ENCODE results near the gene RGL2.
"Not testable (repeated sequence)": the region's sequence is repeated elsewhere in the genome, so short reads cannot be mapped to it uniquely, and the experiment has no call there.

Gene RGL2, protein sequence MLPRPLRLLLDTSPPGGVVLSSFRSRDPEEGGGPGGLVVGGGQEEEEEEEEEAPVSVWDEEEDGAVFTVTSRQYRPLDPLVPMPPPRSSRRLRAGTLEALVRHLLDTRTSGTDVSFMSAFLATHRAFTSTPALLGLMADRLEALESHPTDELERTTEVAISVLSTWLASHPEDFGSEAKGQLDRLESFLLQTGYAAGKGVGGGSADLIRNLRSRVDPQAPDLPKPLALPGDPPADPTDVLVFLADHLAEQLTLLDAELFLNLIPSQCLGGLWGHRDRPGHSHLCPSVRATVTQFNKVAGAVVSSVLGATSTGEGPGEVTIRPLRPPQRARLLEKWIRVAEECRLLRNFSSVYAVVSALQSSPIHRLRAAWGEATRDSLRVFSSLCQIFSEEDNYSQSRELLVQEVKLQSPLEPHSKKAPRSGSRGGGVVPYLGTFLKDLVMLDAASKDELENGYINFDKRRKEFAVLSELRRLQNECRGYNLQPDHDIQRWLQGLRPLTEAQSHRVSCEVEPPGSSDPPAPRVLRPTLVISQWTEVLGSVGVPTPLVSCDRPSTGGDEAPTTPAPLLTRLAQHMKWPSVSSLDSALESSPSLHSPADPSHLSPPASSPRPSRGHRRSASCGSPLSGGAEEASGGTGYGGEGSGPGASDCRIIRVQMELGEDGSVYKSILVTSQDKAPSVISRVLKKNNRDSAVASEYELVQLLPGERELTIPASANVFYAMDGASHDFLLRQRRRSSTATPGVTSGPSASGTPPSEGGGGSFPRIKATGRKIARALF

DNA sequence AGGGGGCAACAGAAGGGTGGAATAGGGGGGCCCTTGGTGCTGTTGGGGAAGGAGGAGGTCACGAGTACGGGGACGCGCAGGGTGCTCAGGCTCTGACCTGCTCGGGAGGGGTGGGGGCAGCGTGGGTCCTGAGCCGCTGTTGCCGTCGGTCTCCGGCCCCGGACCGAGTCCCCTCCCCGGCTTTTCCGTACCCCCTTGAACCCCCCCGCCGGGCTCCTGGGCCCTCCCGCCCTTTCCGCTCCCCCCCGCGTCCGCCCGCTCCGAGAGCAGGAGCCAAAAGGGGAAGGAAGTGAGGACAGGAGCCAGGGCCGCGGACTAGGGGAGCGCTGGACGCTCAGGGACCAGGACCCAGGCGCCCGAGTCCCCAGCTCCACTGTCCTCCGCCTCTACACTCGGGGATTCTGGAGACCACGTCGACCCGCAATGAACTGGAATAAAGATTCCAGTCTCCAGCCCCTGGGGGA lies at the start of gene RGL2:
Gene RGL2, minus strand, starts transcription at position 170 of the 464 bp plus-strand sequence. CDS start 332 bp downstream, outside the sequence.
- DNase-seq = peak; percentile 88

DNA sequence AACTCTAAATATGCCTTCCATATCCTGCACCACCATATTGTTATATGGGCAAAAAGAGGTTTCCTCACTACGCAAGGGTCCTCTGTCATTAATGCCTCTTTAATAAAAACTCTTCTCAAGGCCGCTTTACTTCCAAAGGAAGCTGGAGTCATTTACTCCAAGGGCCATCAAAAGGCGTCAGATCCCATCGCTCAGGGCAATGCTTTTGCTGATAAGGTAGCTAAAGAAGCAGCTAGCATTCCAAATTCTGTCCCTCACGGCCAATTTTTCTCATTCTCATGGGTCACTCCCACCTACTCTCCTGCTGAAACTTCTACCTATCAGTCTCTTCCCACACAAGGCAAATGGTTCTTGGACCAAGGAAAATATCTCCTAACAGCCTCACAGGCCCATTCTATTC lies 49.1 kb upstream of the RGL2 start:
- no peak for DNase-seq

DNA sequence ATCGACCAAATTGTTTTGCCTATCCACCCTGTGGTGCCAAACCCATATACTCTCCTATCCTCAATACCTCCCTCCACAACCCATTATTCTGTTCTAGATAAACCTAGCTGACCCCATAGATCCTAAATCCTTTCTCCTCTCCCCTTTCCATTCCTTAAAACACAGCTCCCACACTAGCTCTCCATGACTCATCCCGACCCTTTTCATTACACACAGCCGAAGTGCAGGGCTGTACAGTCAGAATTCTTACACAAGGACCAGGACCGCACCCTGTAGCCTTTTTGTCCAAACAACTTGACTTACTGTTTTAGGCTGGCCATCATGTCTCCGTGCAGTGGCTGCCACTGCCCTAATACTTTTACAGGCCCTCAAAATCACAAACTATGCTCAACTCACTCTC lies 48.2 kb upstream of the RGL2 start:
- DNase-seq = not testable (repeated sequence)

DNA sequence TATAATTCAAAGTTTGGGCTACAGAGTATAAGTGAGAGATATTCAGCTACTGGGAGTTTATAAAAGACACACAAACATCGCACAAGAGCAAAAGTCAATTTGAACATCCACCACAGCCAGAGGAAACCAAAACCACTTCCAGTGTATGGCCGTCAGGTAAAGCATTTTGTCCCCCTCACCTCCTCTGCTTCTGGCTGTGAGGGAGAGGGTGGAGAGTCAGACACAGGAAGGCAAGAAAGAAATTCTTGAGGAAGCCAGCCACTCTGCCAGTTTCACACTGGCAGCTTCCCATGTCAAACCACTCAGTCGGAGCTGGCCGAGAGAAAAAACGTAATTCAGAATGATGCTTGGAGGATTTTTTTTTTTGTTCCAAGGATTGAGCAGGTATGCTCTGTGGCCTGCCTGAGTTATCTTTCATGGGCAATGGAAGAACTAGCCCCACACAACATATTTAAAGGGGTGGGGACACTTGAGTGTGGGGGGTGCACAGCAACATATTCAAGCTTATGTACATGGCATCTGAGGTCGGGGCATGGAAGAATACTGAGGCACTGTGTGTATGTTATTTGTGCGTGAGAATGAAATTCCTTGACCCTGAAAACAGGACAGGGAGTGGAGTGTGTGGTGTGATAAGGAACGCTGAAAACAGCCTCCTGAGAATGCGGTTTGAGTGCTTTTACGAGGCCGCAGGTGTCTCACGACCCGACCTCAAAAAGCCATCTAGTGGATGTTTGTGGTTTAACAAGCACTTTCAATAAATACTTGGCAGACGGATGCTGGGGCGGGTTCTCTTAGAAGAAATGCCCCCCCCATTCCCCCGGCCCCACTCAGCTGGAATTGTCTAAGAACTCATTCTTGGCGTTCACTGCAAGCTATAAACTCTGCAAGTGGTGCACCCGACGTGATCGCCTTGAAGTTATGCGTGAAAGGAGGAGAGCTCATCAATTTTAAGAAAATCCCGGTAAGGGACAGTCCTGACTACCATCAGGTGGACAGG lies 46.3 kb upstream of the RGL2 start:
- DNase-seq = peak; percentile 74

DNA sequence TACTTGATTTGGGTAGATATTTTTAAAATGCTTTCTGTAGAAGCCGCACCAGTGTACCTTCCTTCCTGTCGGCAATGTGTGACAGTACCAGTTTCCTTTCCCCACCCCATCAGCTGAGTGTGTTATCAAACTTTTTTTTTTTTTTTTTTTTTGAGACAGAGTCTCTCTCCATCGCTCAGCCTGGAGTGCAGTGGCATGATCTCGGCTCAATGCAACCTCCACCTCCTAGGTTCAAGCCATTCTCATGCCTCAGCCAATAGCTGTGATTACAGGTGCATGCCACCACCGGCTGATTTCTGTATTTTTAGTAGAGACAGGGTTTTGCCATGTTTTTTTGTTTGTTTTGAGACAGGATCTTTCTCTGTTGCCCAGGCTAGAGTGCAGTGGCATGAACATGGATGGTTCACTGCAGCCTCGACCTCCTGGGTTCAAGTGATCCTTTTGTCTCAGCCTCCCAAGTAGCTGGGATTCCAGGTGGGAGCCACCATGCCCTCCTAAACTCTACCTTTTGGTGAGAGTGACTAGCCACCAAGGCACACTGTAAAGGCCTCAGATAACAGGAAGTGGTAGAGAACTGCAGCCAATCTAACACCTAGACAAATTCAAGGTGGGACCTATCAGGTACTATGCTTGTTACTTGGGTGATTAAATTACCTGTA lies 45.3 kb upstream of the RGL2 start:
- no peak for DNase-seq

DNA sequence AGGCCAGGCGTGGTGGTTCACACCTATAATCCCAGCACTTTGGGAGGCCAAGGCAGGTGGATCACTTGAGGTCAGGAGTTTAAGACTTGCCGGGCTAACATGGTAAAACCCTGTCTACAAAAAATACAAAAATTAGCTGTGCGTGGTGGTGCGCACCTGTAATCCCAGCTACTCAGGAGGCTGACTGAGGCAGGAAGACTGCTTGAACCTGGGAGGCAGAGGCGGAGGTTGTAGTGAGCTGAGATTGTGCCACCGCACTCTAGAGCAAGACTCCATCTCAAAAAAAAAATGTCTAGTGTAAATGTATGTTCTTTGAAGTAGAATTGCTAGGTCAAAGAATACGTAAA lies 44.8 kb upstream of the RGL2 start:
- DNase-seq = not testable (repeated sequence)

DNA sequence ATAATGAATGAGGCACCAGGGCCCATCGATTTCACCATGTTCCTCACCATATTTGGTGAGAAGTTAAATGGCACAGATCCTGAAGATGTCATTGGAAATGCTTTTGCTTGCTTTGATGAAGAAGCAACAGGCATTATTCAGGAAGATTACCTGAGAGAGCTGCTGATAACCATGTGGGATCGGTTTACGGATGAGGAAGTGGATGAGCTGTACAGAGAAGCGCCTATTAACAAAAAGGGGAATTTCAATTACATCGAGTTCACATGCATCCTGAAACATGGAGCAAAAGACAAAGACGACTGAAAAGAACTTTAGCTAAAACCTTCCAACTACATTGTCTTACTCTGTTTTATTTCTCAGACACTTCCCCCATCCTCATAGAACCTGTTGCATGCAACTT lies 40.5 kb upstream of the RGL2 start:
- DNase-seq = no peak

DNA sequence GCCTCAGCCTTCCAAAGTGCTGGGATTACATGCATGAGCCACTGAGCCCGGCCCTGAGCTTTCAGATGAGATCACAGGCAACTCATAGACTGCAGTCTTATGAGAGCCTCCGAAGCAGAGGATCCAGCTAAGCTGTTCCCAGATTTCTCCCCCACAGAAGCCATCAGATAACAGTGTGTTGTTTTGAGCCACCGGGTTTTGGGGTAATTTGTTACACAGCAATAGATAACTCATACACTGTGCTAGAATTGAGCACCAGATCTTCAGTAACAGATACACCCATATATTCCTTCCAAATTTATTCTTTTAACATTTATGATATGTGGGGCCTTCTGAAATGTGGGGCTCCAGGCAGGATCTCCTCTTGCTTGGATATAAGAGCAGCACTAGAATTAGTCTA lies 37.8 kb upstream of the RGL2 start:
- no peak for DNase-seq

DNA sequence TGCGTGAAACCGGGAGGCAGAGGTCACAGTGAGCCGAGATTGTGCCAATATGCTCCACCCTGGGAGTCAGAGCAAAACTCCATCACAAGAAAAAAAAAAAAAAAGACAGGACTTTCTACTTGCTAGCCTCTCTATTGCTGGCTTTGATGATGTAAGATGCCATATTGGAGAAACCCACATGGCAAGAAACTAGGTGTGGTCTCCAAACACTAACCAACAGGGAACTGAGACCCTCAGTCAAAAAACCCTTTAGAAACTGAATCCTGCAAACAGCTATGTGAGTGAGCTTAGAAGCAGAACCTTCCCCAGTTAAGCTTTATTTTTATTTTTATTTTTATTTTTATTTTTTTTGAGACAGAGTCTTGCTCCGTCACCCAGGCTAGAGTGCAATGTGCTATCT lies 37.2 kb upstream of the RGL2 start:
- DNase-seq = no peak

DNA sequence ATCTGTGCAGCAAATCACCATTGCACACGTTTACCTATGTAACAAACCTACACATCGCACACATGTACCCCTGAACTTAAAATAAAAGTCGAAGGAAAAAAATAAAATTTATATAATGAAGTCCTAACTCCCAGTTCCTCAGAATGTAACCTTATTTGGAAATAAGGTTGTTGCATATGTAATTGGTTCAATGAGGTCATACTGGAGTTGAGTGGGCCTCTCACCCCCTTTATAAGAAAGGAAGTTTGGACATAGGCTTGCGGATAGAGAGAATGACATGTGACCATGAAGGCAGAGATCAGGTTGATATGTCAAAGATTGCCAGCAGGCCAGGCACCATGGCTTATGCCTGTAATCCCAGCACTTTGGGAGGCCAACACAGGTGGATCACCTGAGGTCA lies 34.9 kb upstream of the RGL2 start:
- no peak for DNase-seq

DNA sequence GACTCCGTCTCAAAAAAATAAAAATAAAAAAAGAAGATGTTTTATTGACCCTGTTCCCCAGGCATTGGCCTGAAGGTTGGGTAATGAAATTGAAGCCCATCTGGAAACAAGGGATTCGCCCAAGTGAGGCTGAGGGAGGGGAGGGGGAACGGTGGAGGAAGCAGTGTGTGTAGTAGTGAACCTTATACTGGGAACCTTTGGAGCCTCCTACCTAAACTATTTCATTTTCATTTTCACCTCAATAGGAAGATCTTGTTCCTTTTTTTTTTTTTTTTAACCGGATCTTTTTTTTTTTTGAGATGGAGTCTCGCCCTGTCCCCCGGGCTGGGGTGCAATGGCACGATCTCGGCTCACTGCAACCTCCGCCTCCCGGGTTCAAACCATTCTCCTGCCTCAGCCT lies 32.0 kb upstream of the RGL2 start:
- no peak for DNase-seq

DNA sequence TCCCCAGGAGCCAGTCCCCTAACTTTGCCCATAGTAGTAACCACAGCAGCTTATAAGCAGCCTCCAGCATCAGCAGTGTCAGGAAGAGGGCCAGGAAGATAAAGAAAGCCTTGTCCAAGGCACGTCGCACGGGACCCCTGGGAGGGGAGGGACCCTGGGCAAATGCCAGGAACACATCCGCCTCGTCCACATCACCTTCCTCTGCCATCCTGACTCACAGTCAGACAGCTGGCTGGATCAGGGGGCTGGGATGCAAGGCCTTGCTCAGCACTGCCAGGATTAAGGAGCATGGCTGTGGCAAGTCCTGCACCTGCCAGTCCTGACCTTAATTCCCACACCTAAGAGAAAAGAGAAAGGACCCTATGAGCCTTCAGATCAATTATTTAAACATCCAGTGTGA lies 30.3 kb upstream of the RGL2 start:
- no peak for DNase-seq

DNA sequence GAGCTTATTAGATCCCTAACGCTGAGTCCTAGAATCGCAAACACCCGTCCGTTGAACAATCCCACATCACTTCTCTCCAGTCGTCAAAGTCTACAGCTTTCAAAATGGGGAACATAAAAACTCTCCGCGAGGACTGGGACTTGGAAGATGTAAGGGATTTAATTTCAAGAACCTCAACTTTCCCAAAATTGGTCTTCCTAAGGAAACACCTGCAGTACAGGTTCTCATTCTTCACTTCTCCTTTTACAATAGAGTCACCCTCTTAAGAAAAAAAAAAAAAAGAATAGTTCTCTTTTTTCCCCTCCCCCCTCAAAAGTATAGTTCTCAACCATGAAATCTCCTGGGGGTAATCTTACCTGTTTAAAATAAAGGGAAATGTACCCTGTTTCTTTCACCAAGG lies 25.4 kb upstream of the RGL2 start:
- no peak for DNase-seq

DNA sequence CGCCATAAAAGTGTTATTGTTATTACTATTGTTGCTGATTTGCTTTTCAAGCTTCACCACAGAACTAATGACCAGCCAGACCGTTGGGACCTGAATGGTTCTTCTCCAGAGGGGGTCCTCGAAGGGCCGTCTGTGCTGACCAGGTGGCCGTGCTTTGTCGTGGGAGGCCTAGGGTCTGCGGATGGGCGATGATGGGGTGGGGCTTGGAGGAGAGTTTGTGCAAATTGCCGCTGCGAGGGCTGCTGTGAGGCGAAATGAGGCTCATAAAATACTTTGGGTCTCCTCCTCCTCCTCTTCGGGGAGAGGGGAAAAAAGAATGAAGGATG lies 24.8 kb upstream of the RGL2 start:
- DNase-seq = no peak

DNA sequence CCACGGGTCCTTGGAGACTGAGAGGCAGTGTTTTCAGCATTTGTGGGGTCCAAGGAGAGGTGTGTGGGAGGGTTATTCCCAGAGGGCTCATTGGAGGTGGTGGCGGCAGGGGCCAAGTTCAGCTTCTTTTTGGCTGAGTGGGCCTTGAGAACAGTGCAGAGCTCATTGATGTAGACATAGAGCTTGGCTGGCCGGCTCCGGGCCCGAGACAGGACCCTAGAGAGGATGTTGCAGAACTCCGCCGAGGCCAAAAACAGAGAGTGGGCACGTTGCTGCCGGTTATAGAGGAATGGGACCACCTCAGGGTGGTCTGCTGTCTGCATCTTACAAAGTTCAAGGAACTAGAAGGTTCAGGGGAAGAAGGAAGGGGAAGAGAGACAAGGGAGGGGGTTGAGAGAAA lies 22.5 kb upstream of the RGL2 start:
- DNase-seq = no peak

DNA sequence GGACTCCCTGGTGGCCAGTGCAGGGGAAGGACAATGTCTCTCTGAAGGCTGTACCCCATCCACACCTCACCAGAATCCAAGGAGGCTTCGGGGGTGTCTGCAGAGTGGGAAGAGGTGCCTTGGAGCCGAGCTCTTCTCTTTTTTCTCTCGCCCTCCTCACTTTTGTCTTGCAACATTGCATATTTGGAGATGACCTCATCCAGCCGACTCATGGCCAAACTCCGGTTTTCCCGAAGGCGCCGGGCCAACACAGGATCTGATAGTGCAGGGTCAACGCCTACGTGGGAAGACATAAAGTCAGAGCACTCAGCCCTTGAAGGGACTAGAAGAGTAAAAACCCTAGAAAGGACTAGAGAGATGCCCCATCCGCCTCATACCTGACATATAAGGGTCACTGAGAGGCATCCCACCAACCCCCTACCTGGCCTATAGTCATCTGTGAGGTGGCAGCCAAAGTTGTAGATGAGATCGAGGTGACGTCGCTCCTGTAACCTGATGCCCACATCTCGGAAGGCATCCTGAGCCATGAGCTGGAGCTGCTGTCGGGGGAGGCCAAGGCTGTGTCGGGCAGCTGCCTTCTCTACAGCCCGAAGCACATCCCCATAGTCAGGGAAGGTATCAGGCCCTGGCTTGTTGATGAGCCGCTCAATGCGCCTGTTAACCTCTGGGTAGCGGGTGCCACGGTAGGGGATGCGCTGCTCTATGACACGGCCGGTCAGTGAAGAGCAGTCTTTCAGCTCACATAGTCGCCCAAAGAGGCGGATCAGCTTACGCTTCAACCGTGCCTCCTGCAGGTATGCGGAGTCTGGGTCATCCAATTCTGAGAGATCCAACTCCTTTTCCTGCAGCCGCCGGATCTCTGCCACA lies 21.8 kb upstream of the RGL2 start:
- no peak for DNase-seq

DNA sequence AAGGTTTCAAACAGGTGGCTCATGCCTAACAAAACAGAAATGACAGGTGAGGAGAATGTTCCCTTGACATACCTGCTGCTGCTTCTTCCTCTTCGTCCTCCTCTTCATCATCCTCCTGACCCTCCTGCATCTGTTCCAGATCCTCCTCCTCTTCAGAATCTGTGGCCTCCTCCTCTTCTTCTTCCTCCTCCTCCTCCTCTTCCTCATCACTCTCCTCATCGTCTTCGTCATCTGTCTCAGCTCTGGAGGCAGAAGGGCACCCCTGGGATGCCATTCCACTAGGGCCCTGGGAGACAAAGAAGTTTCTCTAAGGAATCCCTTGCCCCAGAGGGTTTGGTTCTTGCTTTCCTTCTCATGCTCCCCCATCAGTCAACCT lies 21.2 kb upstream of the RGL2 start:
- no peak for DNase-seq

DNA sequence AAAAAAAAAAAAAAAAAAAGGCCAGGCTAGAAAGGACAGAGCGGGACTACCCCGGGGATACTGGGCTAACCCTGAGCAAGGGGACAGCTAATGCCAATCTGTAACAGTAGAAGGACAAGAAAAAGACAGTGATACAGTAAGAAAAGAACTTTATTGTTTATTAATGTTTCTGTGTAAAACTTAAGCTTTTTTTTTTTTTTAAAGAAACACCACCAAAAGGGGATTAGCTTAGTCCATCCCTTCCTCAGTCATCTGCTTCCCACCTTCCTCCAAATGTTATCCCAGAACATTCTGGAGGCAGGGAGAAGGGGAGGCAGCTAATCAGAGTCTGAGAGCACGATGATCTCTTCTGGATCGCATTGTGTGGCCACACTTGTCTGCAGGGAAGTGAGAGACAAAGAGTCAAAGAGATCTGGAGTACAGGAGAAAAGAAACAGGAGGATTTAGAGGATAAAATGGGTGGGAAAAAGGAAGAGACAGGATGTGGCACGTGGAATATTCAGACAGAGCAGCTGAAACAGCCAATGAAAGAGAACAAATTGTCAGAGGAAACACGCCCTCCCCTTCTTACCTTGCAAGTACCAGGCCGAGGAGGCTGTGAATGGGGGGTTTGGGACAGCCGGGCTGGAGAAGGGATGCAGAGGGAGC lies 19.8 kb upstream of the RGL2 start:
- no peak for DNase-seq

DNA sequence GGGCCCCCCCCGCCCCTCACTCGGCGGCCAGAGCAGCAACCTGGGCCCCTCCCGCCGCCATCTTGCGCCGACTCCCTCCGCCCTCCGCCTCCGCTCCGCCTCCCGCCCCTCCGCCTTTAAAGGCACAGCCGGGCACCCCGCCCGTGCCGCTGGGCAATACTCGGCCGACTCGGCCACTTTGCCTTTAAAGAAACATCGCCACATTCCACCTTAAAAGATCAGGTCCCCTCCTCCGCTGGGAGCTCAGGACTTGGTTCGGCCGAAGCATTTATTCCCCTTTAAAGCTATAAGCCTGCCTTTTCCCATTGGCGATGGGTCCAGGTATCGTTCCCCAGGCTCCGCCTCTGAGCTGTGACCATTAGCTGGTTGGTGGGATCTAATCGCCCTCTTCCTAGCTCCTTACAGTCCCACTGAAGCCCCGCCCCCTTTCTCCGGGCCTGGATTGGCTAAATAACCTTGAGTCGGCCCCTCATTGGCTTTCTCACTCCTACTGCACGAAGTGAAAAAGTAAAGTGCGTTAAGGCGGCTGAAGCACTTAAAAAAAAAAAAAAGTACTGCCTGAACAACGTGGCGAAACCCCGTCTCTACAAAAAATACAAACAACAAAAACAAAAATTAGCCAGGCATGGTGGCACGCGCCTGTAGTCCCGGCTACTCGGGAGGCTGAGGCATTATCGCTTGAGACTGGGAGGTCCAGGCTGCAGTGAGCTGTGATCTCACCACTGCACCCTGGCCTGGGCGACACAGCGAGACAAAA lies 19.1 kb upstream of the RGL2 start, which contains the start of gene ZBTB22:
Gene ZBTB22, minus strand, starts transcription at position 76 of the 757 bp plus-strand sequence. CDS start 828 bp downstream, outside the sequence.
- peak; percentile 97 for DNase-seq

DNA sequence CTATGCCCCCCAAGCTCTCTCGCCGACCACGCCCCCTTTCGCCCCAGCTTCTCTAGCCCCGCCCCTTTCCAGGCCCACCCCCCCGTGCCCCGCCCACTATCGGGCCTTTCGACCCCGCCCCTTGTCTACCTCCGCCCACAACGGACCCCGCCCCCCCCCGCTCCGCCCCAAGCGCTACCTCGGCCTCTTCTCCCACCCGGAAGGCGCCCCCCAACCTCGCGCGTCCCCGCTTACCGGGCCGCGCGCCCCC lies 18.6 kb upstream of the RGL2 start:
- no peak for DNase-seq

Data from right forelimb (tissue), 1 donor.